T follicular helper cell (primary cell): ENCODE results near the gene MTMR1.

Source experiments
- DNase-seq: peaks from one replicate; pipeline ENCODE4 v3.0.0-alpha.2; 2020; ENCODE audit warnings: low read depth
- total RNA-seq, 2 experiments: gene quantifications; one replicate each; lab custom pipeline; 2026; lab: John Stamatoyannopoulos, UW

MTMR1 gene
- total RNA-seq, result 84.2 to 96.3 reads per million in 2 experiments

- peak; percentile 48 for DNase-seq
Observed at GRCh38 chrX:150692831-150693724, at the start of gene MTMR1. TSS of gene MTMR1 (plus strand) at chrX:150693396. CDS start at chrX:150693531, 135 bp downstream.

- DNase-seq, result no peak
Observed at GRCh38 chrX:150643958-150644357, 49.2 kb upstream of the MTMR1 start.

GRCh38 chrX:150644422-150644821, 48.8 kb upstream of the MTMR1 start:
- no peak for DNase-seq

- no peak for DNase-seq
Observed at GRCh38 chrX:150647331-150647730, 45.9 kb upstream of the MTMR1 start.

GRCh38 chrX:150648296-150648940, 44.8 kb upstream of the MTMR1 start:
- no peak for DNase-seq

GRCh38 chrX:150649096-150649870, 43.9 kb upstream of the MTMR1 start:
- DNase-seq, result no peak

GRCh38 chrX:150651906-150652305, 41.3 kb upstream of the MTMR1 start:
- no peak for DNase-seq

GRCh38 chrX:150655788-150656187, 37.4 kb upstream of the MTMR1 start:
- no peak for DNase-seq

GRCh38 chrX:150663073-150663472, 30.1 kb upstream of the MTMR1 start:
- no peak for DNase-seq

- no peak for DNase-seq
Observed at GRCh38 chrX:150664290-150664689, 28.9 kb upstream of the MTMR1 start.

- DNase-seq, result no peak
Observed at GRCh38 chrX:150676221-150676620, 17.0 kb upstream of the MTMR1 start.

GRCh38 chrX:150680974-150681373, 12.2 kb upstream of the MTMR1 start:
- no peak for DNase-seq

GRCh38 chrX:150683112-150683511, 10.1 kb upstream of the MTMR1 start:
- DNase-seq, result no peak

- no peak for DNase-seq
Observed at GRCh38 chrX:150683536-150684146, 9.6 kb upstream of the MTMR1 start.

GRCh38 chrX:150688911-150689451, 4.2 kb upstream of the MTMR1 start:
- no peak for DNase-seq

- DNase-seq, result no peak
Observed at GRCh38 chrX:150690126-150690525, 3.1 kb upstream of the MTMR1 start.

GRCh38 chrX:150692296-150692695, 900 bp upstream of the MTMR1 start:
- DNase-seq, result no peak

- peak; percentile 37 for DNase-seq
Observed at GRCh38 chrX:150693725-150694574, 754 bp downstream of the MTMR1 start.

- DNase-seq, result no peak
Observed at GRCh38 chrX:150694738-150695410, 1.7 kb downstream of the MTMR1 start.

- no peak for DNase-seq
Observed at GRCh38 chrX:150696331-150696730, 3.1 kb downstream of the MTMR1 start.
